Adrenal gland (tissue), 12 donors: ENCODE measurements around the gene IL4R. TPM values are rescaled to one million over a fixed set of nuclear protein-coding genes. Genes with fewer than 3 reads are reported as not detected.

Source experiments
- DNase-seq, 7 donors: peaks; one replicate each; pipeline ENCODE4 v3.0.0-alpha.2; 2019 to 2020
- H3K27ac ChIP-seq, 5 donors: fragments of 200-600 bp; sonication (generic) in 4 of 5; 1 replicate in 3 of 5; 2 replicates in 2 of 5; pipeline versions ENCODE4 v1.5.1 to v1.8.0; 2016 to 2020; ENCODE audit warnings: mild to moderate bottlenecking in 1 of 5
- H3K27me3 ChIP-seq: fragments of 200-600 bp; 2 replicates; pipeline ENCODE4 v1.8.0; 2021
- H3K36me3 ChIP-seq, 2 donors: fragments of 200-600 bp; replicated peaks in 1 of 2; 1 replicate in 1 of 2; 2 replicates in 1 of 2; pipeline versions ENCODE4 v1.5.1 to v1.8.0; 2018 to 2022
- H3K4me1 ChIP-seq, 2 donors: fragments of 200-600 bp; replicated peaks in 1 of 2; 1 replicate in 1 of 2; 2 replicates in 1 of 2; pipeline versions ENCODE4 v1.5.1 to v1.8.0; 2018 to 2021
- H3K4me3 ChIP-seq, 4 donors: fragments of 200-600 bp; sonication (generic) in 3 of 4; one replicate each; pipeline ENCODE4 v1.5.1; 2016 to 2018
- H3K9me3 ChIP-seq, 3 donors: fragments of 200-600 bp; sonication (generic) in 1 of 3; replicated peaks in 1 of 3; 1 replicate in 2 of 3; 2 replicates in 1 of 3; pipeline versions ENCODE4 v1.5.1 to v1.8.0; 2016 to 2021
- CTCF ChIP-seq, 6 experiments: fragments of 450-650 bp in 4 of 6; fragments of 200-600 bp in 2 of 6; sonication (generic) in 1 of 6; IDR thresholded peaks; 1 replicate in 5 of 6; 2 replicates in 1 of 6; pipeline versions ENCODE4 v1.5.1 to v1.8.0; 2016 to 2021; ENCODE audit warnings: antibody characterized with exemption in 6 of 6, mild to moderate bottlenecking in 2 of 6, moderate library complexity in 1 of 6
- POLR2A ChIP-seq, 2 donors: fragments of 450-650 bp; IDR thresholded peaks; one replicate each; pipeline ENCODE4 v1.6.1; 2017; ENCODE audit warnings: antibody characterized with exemption in 2 of 2, mild to moderate bottlenecking in 2 of 2, moderate library complexity in 1 of 2
- WGBS, 4 donors: extraction: QIAGEN DNeasy Blood & Tissue Kit in 2 of 4; methylation state at CpG; one replicate each; pipeline versions ENCODE4 v1.1.5 to v1.1.7; 2013 to 2017; 5-methylcytosine and 5-hydroxymethylcytosine counted together
- intact Hi-C, 2 donors: fragments of 100-400 bp; cut with DNase I; formaldehyde crosslinking; loops; one replicate each; pipeline versions ENCODE4 v1.14.1 to v1.15.0; 2022 to 2023
- polyA plus RNA-seq, 3 donors: library from polyadenylated mRNA; stranded (reverse); fragments of 200-250 nt in 2 of 3; fragments of 350-450 nt in 1 of 3; fragmentation: Illumina TruSeq in 1 of 3; extraction: RNeasy Lipid Tissue Mini Kit (QIAGEN cat#74804) in 1 of 3; gene quantifications; one replicate each; pipeline ENCODE4 v1.2.3, GENCODE V29; 2013 to 2014
- total RNA-seq, 9 donors: library from RNA; depleted of rRNA in 4 of 9; stranded (reverse); fragments of >200 nt in 4 of 9; fragments of 120-200 nt in 1 of 9; fragmentation: NEBNext Ultra II Directional in 1 of 9; extraction: Animal tissue kit (Norgen Biotek cat#: 25700) in 1 of 9; gene quantifications; one replicate each; pipeline versions ENCODE4 v1.1.0 to v1.2.4, GENCODE V29; 2013 to 2023
- donor health status: healthy with polysubstance abuse.
- donor health status: Bipolar disorder and iron deficiency.
- donor health status: DM: yes; HTN: yes; CAD: no.
- donor health status: DM: no; HTN: no; CAD: no.
- donor health status: DM: no; HTN: no; CAD: no.
- donor health status: DM: yes; HTN: yes; CAD: no.

Gene IL4R
- total and polyA plus RNA-seq, 12 donors = 3.1 to 142 (median 50.0) TPM

- no peak for TF ChIP-seq POLR2A (IDR thresholded peaks at IDR 0.05)
- no peak for TF ChIP-seq CTCF (IDR thresholded peaks at IDR 0.05)
- Histone ChIP-seq H3K27me3 (no peaks in the 10 kb centered on the region), H3K27ac (no peak overlapping the region), H3K36me3 (no peaks in the 10 kb centered on the region), H3K4me1 (peaks cover 0 to 8% of the 10 kb centered on the region in 2 donors), H3K4me3 (no peak overlapping the region), H3K9me3 (no peaks in the 10 kb centered on the region)
- whole genome bisulfite sequencing, 4 donors = 40 to 63% (median 58%) methylated on average over 2 of the region's 2 CpGs
- intact Hi-C loops = no loop called here
- DNase-seq = peak in 1 of 7 donors; percentile 11
Measured at GRCh38 chr16:27304102-27304501, 9.7 kb upstream of the IL4R start.

GRCh38 chr16:27304881-27305745 is 8.7 kb upstream of the IL4R start:
- Histone ChIP-seq H3K4me3 (no peak overlapping the region), H3K36me3 (no peaks in the 10 kb centered on the region), H3K4me1 (peaks cover 0 to 8% of the 10 kb centered on the region in 2 donors), H3K27ac (peak overlapping the region in 1 of 5 donors; percentile 68), H3K9me3 (no peaks in the 10 kb centered on the region), H3K27me3 (no peaks in the 10 kb centered on the region)
- intact Hi-C loops = no loop called here
- WGBS, 4 donors = 43 to 57% (median 44%) methylated on average over 5 of the region's 5 CpGs
- TF ChIP-seq CTCF (IDR thresholded peaks at IDR 0.05) = no peak
- TF ChIP-seq POLR2A (IDR thresholded peaks at IDR 0.05) = no peak
- peak in 3 of 7 donors; percentile 18 to 42 (median 23) for DNase-seq

- intact Hi-C loops = no loop called here
- DNase-seq = peak in 2 of 7 donors; percentile 1 to 27
- H3K27me3 ChIP-seq = no peaks in the 10 kb centered on the region
- H3K27ac ChIP-seq = peak overlapping the region in 1 of 5 donors; percentile 68
- TF ChIP-seq CTCF (IDR thresholded peaks at IDR 0.05) (no peak), POLR2A (IDR thresholded peaks at IDR 0.05) (no peak)
- no peaks in the 10 kb centered on the region for H3K9me3 ChIP-seq
- 85 to 98% (median 92%) methylated on average over 9 of the region's 9 CpGs for WGBS, 4 donors
- no peak overlapping the region for H3K4me3 ChIP-seq
- no peaks in the 10 kb centered on the region for H3K36me3 ChIP-seq
- H3K4me1 ChIP-seq = peaks cover 0 to 8% of the 10 kb centered on the region in 2 donors
Measured at GRCh38 chr16:27305839-27306442, 7.8 kb upstream of the IL4R start.

- Histone ChIP-seq H3K27me3 (no peaks in the 10 kb centered on the region), H3K4me1 (peaks cover 5 to 13% of the 10 kb centered on the region in 2 donors), H3K4me3 (no peak overlapping the region), H3K36me3 (no peaks in the 10 kb centered on the region), H3K27ac (no peak overlapping the region), H3K9me3 (no peaks in the 10 kb centered on the region)
- DNase-seq = no peak
- intact Hi-C loops = no loop called here
- TF ChIP-seq CTCF (IDR thresholded peaks at IDR 0.05) (no peak), POLR2A (IDR thresholded peaks at IDR 0.05) (no peak)
- WGBS, 4 donors = 86 to 95% (median 88%) methylated on average over 1 of the region's 1 CpG
Measured at GRCh38 chr16:27308792-27309191, 5.0 kb upstream of the IL4R start.
